Cardiac muscle cell (in vitro differentiated cells and primary cell): ENCODE results near the gene LRRC25. TPM values are rescaled to one million over a fixed set of nuclear protein-coding genes. Genes with fewer than 3 reads are reported as not detected.

ENCODE experiments used
- DNase-seq, 2 donors: peaks; one replicate each; pipeline versions ENCODE4 v3.0.0 to v3.0.0-alpha.2; 2010 to 2017; ENCODE audit warnings: low read depth in 1 of 2, low spot score in 1 of 2
- H3K27ac ChIP-seq: fragments of 200-600 bp; sonication (generic); 2 replicates; pipeline ENCODE4 v1.5.1; 2016
- H3K27me3 ChIP-seq: fragments of 200-600 bp; sonication (generic); 2 replicates; pipeline ENCODE4 v1.6.0; 2016; ENCODE audit warnings: control low read depth
- H3K36me3 ChIP-seq: fragments of 200-600 bp; sonication (generic); 2 replicates; pipeline ENCODE4 v1.5.1; 2016; ENCODE audit warnings: control low read depth
- H3K4me1 ChIP-seq: fragments of 200-600 bp; sonication (generic); 2 replicates; pipeline ENCODE4 v1.8.1; 2017; ENCODE audit warnings: low read depth, mild to moderate bottlenecking, mixed run types
- H3K4me3 ChIP-seq: fragments of 200-600 bp; sonication (generic); 2 replicates; pipeline ENCODE4 v1.5.1; 2016; ENCODE audit warnings: mild to moderate bottlenecking
- H3K9me3 ChIP-seq: fragments of 200-600 bp; sonication (generic); 2 replicates; pipeline ENCODE4 v1.5.1; 2017; ENCODE audit warnings: low read depth, mild to moderate bottlenecking, control low read depth
- polyA plus RNA-seq: library from polyadenylated mRNA; unstranded; fragments of >200 nt; fragmentation: Nextera tagmentation; extraction: Ambion mirVana; gene quantifications from 2 replicates; pipeline ENCODE4 v1.2.1, GENCODE V29; 2016
- total RNA-seq: library from RNA; depleted of rRNA; stranded (reverse); fragments of >200 nt; gene quantifications from 2 replicates; pipeline ENCODE4 v1.2.3, GENCODE V29; 2016
- TF ChIP-seq, protein P1 (sequence below): IDR thresholded peaks from 2 replicates; pipeline ENCODE4 v1.5.1; 2012; ENCODE audit warnings: low read depth, mild to moderate bottlenecking, low read length

Gene LRRC25
- total and polyA plus RNA-seq, 2 experiments from 2014 or later = not detected

DNA sequence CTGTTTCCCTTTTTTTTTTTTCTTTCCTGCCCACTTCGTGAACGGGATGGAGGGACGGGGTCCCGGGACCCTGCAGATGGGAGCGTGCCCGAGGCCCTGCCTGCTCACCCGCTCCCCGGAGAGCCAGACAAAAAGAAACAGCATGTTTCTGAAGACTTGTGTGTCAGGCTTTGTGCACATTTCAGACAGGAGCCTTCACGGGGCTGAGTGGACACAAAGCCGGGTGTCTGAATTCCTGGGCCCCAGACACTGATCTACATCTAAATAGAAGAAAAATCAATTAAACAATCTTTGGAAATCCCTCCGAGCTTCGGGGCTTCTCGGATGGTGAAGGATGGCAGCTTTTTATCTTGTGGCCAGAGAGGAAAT lies 52.9 kb downstream of the LRRC25 start:
- H3K4me3 ChIP-seq = no peak overlapping the region
- H3K36me3 ChIP-seq = no peaks in the 10 kb centered on the region
- DNase-seq = no peak
- peaks cover 3% of the 10 kb centered on the region for H3K4me1 ChIP-seq
- TF ChIP-seq, protein P1, sequence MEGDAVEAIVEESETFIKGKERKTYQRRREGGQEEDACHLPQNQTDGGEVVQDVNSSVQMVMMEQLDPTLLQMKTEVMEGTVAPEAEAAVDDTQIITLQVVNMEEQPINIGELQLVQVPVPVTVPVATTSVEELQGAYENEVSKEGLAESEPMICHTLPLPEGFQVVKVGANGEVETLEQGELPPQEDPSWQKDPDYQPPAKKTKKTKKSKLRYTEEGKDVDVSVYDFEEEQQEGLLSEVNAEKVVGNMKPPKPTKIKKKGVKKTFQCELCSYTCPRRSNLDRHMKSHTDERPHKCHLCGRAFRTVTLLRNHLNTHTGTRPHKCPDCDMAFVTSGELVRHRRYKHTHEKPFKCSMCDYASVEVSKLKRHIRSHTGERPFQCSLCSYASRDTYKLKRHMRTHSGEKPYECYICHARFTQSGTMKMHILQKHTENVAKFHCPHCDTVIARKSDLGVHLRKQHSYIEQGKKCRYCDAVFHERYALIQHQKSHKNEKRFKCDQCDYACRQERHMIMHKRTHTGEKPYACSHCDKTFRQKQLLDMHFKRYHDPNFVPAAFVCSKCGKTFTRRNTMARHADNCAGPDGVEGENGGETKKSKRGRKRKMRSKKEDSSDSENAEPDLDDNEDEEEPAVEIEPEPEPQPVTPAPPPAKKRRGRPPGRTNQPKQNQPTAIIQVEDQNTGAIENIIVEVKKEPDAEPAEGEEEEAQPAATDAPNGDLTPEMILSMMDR = no peak
- H3K27ac ChIP-seq = no peak overlapping the region
- H3K9me3 ChIP-seq = no peaks in the 10 kb centered on the region
- no peaks in the 10 kb centered on the region for H3K27me3 ChIP-seq

- H3K4me1 ChIP-seq = peaks cover 3% of the 10 kb centered on the region
- H3K36me3 ChIP-seq = no peaks in the 10 kb centered on the region
- H3K27me3 ChIP-seq = no peaks in the 10 kb centered on the region
- TF ChIP-seq, protein P1 = no peak
- no peaks in the 10 kb centered on the region for H3K9me3 ChIP-seq
- H3K4me3 ChIP-seq = no peak overlapping the region
- no peak overlapping the region for H3K27ac ChIP-seq
- DNase-seq = no peak
These were observed 55.3 kb downstream of the LRRC25 start for GRCh38 chr19:18342090-18342632.

Other genes starting within 250 kb of the LRRC25 start
- 64.7 and 72.0 TPM in 2 replicates for gene PIK3R2, start 244.5 kb downstream of the LRRC25 start, total RNA-seq
- 48.5 and 53.8 TPM in 2 replicates for gene PIK3R2, start 244.5 kb downstream of the LRRC25 start, polyA plus RNA-seq
- gene IFI30, start 223.8 kb downstream of the LRRC25 start, total RNA-seq = 0.98 and 1.4 TPM in 2 replicates
- gene IFI30, start 223.8 kb downstream of the LRRC25 start, polyA plus RNA-seq = 1.0 TPM in 1 of 2 replicates, not detected in the other
- gene MPV17L2, start 204.4 kb downstream of the LRRC25 start, total RNA-seq = 38.2 and 74.5 TPM in 2 replicates
- 25.5 and 51.7 TPM in 2 replicates for gene MPV17L2, start 204.4 kb downstream of the LRRC25 start, polyA plus RNA-seq
- 11.3 and 13.0 TPM in 2 replicates for gene RAB3A, start 193.6 kb downstream of the LRRC25 start, total RNA-seq
- 12.5 and 15.3 TPM in 2 replicates for gene RAB3A, start 193.6 kb downstream of the LRRC25 start, polyA plus RNA-seq
- 0.67 and 8.3 TPM in 2 replicates for gene PDE4C, start 171.2 kb downstream of the LRRC25 start, total RNA-seq
- gene PDE4C, start 171.2 kb downstream of the LRRC25 start, polyA plus RNA-seq = 1.1 TPM in 2 replicates
- 2.3 and 3.2 TPM in 2 replicates for gene IQCN, start 123.2 kb downstream of the LRRC25 start, total RNA-seq
- 0.38 and 0.72 TPM in 2 replicates for gene IQCN, start 123.2 kb downstream of the LRRC25 start, polyA plus RNA-seq
- 430 and 496 TPM in 2 replicates for gene JUND, start 116.0 kb downstream of the LRRC25 start, total RNA-seq
- 262 and 265 TPM in 2 replicates for gene JUND, start 116.0 kb downstream of the LRRC25 start, polyA plus RNA-seq
- 446 and 493 TPM in 2 replicates for gene LSM4, start 74.5 kb downstream of the LRRC25 start, total RNA-seq
- 418 and 422 TPM in 2 replicates for gene LSM4, start 74.5 kb downstream of the LRRC25 start, polyA plus RNA-seq
- gene PGPEP1, start 57.0 kb downstream of the LRRC25 start, total RNA-seq = 19.6 and 19.7 TPM in 2 replicates
- gene PGPEP1, start 57.0 kb downstream of the LRRC25 start, polyA plus RNA-seq = 12.9 and 14.0 TPM in 2 replicates
- 2.9 and 10.0 TPM in 2 replicates for gene GDF15, start 11.5 kb downstream of the LRRC25 start, total RNA-seq
- gene GDF15, start 11.5 kb downstream of the LRRC25 start, polyA plus RNA-seq = 2.4 and 8.2 TPM in 2 replicates
- 154 and 180 TPM in 2 replicates for gene SSBP4, start 21.8 kb upstream of the LRRC25 start, total RNA-seq
- gene SSBP4, start 21.8 kb upstream of the LRRC25 start, polyA plus RNA-seq = 151 and 175 TPM in 2 replicates
- gene ISYNA1, start 40.5 kb upstream of the LRRC25 start, total RNA-seq = 218 and 298 TPM in 2 replicates
- 370 and 442 TPM in 2 replicates for gene ISYNA1, start 40.5 kb upstream of the LRRC25 start, polyA plus RNA-seq
- gene ELL, start 124.4 kb upstream of the LRRC25 start, total RNA-seq = 19.4 and 20.7 TPM in 2 replicates
- 14.8 and 18.2 TPM in 2 replicates for gene ELL, start 124.4 kb upstream of the LRRC25 start, polyA plus RNA-seq
- 514 and 568 TPM in 2 replicates for gene FKBP8, start 146.0 kb upstream of the LRRC25 start, total RNA-seq
- 398 and 473 TPM in 2 replicates for gene FKBP8, start 146.0 kb upstream of the LRRC25 start, polyA plus RNA-seq
- gene KXD1, start 160.2 kb upstream of the LRRC25 start, total RNA-seq = 137 and 160 TPM in 2 replicates
- 111 and 127 TPM in 2 replicates for gene KXD1, start 160.2 kb upstream of the LRRC25 start, polyA plus RNA-seq
- 387 and 390 TPM in 2 replicates for gene UBA52, start 174.2 kb upstream of the LRRC25 start, total RNA-seq
- gene UBA52, start 174.2 kb upstream of the LRRC25 start, polyA plus RNA-seq = 415 and 457 TPM in 2 replicates
- 130 and 133 TPM in 2 replicates for gene REX1BD, start 191.2 kb upstream of the LRRC25 start, total RNA-seq
- gene REX1BD, start 191.2 kb upstream of the LRRC25 start, polyA plus RNA-seq = 141 and 179 TPM in 2 replicates
- 0.14 and 0.69 TPM in 2 replicates for gene CRLF1, start 209.2 kb upstream of the LRRC25 start, total RNA-seq
- 0.89 and 1.2 TPM in 2 replicates for gene CRLF1, start 209.2 kb upstream of the LRRC25 start, polyA plus RNA-seq
- 0.74 and 1.6 TPM in 2 replicates for gene TMEM59L, start 215.2 kb upstream of the LRRC25 start, total RNA-seq
- gene TMEM59L, start 215.2 kb upstream of the LRRC25 start, polyA plus RNA-seq = 2.0 and 2.4 TPM in 2 replicates
- gene KLHL26, start 239.4 kb upstream of the LRRC25 start, total RNA-seq = 8.6 and 9.5 TPM in 2 replicates
- gene KLHL26, start 239.4 kb upstream of the LRRC25 start, polyA plus RNA-seq = 8.0 and 8.2 TPM in 2 replicates